ENCODE measurements around the gene CACNA1B.
"Not testable (repeated sequence)": the region's sequence is repeated elsewhere in the genome, so short reads cannot be mapped to it uniquely, and the experiment has no call there.

CACNA1B gene

DNA sequence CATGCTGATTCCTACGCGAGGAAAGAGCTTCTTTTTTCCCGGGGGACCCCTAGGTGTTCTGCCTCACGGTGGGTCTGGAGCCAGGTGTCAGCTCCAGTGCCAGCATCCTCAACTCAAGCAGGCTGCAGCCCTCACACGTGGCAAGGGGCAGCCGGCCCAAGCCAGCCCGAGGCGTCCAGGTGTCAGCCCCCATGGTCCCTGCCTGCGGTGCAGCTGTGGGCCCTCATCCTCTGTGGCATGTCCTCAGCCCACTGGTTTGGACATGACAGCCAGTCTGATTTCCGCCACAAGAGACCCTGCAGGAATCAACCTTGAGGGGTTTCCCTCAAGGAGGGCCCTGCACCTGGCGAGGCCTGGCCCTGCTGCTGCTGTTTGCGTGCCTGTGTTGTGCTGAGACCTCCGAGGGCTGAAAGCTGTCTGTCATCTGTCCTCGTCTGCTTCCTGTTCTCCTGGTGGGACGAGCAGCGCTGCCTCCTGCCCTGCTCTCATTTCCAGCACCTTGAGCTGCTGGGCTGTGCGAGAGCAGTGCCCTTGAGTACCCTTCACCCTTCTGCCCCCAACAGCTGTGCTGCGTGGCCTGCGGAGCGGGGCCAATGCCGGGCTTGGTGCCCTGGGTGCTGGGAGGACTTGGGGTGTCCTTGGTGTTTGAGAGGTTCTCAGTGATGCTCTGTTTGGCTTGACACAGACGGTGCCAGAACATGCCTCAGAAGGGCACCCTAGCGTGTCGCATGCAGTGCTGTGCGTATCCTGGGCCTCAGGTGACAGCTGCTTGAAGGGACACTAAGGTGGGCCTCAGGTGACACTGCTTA lies 137.6 kb downstream of the CACNA1B start:
- no peak for DNase-seq (ENCODE audit: low spot score)

DNA sequence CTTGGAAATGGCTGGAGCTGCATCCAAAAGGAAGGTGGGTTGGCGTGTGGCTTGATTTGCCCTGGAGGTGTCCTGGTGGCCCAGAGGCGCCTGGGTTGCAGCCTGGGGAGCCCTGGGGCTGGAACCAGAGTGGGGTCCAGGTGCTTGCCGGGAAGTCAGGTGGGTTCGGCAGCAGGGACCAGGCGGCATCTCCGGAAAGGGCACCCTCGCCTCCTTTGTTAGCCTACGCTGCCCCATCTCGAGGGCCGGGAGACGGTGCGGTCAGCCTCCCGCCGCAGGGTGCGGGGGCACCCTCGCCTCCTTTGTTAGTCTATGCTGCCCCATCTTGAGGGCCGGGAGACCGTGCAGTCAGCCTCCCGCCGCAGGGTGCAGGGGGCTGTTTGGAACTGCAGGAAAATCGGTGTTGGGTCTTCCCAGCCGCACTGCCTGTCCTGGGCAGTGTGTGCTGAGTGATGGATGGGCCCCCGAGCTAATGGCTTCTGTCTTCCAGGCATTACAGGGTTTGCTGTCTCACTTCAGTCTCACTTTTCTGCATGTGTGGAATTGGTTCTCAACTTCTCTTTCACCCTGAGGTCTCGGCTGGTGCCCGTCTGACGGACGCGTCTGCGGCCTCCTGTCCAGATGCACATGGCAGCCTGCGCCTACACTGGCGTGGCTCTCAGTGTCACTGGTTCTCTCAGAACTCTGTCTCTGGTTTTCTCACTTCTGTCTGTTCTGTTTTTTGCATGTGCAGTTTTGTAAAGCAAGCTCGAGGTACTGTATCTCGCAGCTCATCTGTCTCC lies 139.0 kb downstream of the CACNA1B start:
- DNase-seq (ENCODE audit: low spot score) = no peak

DNA sequence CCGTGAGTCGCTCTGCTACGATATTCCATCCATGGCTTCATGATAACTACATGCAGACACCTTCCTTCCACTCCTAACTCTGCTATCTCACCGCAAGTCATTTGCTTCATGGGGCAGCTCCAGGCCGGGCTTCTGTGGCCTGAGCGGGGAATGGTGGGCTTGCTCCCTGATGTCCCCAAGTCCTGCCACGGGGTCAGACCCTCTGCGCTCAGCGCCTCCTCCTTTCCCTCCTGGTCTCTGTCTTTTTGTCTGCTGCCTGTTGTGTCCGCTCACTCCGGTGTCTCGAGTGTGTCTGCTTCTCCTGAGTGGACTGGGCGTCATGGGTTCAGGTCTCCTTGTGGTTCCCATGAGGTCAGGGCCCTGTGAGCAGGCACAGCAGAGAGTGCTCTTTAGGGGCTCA lies 139.6 kb downstream of the CACNA1B start:
- DNase-seq (ENCODE audit: low spot score) = no peak

DNA sequence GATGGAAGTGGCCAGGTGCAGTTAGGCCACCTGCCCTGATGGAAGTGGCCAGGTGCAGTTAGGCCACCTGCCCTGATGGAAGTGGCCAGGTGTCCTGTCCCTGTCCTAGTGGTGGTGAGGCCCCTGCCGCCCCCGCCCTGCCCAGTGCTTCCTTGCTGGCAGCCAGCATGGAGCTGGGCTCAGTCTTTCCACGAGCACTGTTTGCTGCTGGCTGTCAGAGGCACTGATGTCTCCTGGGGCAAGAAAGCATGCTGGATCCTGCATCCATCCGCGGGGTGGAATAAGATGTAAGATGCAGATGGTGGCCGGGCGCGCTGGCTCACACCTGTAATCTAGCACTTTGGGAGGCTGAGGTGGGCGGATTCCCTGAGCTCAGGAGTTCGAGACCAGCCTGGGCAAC lies 141.9 kb downstream of the CACNA1B start:
- DNase-seq (ENCODE audit: low spot score) = not testable (repeated sequence)

DNA sequence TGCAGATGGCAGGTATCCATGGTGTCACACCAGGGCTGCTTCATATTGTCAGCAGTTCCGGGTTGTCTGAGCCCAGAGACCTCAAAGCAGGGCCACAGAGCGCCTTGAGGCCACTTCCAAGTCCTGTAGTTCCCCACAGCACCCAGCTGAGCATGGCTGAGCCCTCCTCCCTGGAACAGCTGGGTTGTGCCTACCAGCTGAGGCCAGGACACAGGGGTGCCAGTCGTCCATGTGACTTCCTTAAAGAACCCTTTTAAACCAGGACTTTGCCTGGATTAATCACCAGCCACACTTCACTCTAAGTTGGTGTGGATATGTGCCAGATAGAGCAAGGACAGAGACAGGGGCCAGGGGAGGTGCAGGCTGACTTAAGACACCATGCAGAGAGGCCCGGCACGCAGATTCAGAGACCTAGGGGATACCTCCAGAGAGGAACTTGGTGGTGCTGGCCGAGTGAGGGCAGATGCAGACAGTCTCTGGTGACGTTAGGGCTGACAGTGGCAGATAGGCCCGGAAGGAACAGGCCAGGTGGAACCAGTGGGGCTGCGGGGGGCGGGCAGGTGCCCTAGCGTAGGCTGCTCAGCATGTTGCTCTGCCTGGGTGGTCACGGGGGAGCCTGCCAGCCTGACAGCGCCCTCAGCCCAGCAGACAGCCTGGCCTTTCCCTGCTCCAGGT lies 142.7 kb downstream of the CACNA1B start:
- DNase-seq (ENCODE audit: low spot score) = no peak

DNA sequence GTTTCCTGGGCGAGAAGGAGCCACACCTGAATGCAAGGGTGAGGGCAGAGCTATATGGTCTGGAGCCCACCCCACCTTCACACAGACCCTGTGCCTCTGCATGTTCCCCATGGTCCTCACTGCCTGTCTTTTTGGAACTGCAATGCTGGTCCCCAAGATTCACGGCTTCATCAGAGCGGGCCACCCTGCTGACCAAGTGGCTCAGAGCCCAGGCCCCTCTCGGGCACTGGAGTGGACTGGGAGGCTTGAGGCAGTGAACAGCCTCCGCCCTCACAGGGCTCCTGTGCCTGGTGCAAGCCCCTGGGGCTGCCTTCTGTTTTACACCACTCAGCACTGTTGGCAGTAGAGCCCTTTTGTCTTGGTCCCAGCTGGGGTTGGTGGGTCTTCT lies 143.2 kb downstream of the CACNA1B start:
- DNase-seq (ENCODE audit: low spot score) = no peak

DNA sequence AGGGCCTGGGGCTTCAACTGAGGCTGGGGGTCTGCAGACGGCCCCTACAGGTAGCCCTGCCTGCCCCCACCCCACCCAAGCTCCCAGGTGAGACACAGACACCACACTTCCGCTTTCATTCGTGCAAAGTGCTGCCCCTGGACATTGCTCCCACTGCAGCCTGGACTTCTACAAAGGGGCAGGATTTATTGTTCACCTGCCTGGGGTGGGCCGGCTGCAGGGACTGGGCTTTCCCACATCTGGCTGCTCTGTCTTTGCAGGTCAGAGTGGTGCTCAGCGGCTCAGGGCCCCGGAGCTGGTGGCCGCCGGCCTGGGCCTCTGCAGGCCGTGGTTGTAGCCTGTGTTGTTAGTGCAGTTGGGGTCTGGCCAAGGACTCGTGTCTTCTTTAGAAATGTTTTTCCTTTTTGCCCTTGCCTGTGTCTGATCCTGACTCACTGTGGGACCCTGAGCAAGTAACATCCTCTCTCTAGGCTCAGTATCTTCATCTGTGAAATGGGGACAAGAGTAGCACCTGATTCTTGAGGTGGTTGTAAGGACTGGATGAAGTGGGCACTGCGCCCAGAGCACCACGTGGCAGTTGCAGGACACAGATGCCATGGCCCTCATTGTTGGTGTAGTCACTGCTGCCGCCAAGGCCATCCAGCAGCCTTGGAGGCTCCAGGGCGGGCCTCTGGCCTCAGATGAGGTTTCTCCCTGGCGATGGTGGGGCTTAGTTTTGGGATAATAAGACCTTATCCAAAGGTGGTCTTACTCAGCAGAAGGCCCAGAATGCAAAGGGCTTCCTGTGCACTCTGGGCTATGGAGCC lies 143.9 kb downstream of the CACNA1B start:
- DNase-seq (ENCODE audit: low spot score) = no peak

DNA sequence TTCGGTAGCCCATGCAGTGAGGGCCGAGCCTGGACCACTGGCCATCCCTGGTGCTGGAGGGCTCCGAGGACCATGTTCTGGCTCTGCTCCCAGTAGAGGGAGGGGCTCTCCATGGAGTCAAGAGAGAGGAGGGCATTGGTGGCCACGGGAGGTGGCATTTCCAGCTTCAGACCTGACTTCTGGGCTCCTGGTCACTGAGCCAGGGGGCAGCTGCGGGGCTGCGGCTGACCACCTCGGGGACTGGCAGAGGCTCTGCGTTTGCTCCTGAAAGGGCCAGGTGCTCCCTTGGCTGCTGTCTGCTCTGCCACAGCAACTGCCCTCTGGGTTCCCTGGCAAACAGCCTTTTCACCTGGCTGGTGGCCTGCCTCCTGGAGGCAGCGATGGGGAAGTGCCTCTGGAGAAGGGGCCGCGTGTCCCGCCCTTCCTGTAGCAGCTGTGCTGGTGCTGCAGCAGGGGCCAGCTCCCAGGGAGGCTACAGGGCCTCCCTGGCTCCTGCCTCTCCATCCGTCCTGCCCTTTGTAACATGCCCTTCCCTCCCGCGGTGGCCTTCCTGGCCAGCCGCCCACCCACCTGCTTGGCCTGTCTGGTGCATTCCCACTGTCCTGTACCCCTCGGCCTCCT lies 144.6 kb downstream of the CACNA1B start:
- no peak for DNase-seq (ENCODE audit: low spot score)

DNA sequence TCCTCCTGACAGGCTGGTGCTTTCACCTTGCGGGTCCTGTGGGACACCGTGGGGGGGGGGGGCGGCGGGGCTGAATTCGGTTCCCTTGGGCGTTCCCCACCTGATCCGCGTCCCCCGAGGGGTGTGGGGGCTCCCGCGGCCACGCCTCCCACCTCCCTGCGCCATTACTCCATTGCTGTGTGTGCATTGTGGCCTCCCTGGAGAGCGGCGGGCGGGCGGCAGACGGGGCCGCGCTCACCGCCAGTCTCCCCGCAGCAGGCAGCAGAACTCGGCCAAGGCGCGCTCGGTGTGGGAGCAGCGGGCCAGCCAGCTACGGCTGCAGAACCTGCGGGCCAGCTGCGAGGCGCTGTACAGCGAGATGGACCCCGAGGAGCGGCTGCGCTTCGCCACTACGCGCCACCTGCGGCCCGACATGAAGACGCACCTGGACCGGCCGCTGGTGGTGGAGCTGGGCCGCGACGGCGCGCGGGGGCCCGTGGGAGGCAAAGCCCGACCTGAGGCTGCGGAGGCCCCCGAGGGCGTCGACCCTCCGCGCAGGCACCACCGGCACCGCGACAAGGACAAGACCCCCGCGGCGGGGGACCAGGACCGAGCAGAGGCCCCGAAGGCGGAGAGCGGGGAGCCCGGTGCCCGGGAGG lies 145.3 kb downstream of the CACNA1B start:
- no peak for DNase-seq (ENCODE audit: low spot score)

DNA sequence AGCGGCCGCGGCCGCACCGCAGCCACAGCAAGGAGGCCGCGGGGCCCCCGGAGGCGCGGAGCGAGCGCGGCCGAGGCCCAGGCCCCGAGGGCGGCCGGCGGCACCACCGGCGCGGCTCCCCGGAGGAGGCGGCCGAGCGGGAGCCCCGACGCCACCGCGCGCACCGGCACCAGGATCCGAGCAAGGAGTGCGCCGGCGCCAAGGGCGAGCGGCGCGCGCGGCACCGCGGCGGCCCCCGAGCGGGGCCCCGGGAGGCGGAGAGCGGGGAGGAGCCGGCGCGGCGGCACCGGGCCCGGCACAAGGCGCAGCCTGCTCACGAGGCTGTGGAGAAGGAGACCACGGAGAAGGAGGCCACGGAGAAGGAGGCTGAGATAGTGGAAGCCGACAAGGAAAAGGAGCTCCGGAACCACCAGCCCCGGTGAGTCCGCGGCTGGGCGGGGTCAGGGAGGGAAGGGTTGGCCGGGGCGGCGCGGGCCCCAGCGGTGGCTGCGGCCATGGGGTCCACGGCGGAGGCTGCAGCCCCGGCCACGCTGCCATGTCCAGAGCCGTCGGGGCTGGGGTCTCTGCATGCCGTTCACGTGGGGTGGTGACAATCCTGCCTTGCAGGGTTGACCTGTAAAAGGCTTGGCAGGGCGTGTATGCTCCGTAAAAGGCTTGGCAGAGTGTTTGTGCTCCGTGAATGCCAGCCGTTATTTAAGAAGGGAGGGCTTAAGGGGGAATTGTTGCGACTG lies 146.0 kb downstream of the CACNA1B start:
- peak; percentile 17 for DNase-seq (ENCODE audit: low spot score)

DNA sequence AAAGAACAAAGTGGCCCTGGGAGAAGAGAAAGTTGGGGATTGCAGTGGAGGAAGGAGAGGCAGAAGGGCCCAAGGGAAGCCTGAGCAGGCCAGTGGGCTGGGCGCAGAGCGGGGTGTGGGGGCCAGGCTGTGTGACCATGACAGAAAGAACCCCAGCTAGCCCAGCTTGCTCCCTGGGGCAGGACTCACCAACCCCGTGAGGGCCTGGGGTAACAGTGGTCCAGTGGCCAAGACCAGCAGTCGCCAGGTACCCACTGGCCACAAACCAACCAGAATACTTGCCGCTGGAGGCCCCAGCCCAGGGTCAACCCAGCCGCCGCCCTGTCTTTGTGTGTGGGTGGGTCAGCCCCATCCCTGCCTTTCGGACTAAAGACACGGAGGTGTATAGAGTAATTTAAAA lies 146.5 kb downstream of the CACNA1B start:
- DNase-seq (ENCODE audit: low spot score) = no peak

DNA sequence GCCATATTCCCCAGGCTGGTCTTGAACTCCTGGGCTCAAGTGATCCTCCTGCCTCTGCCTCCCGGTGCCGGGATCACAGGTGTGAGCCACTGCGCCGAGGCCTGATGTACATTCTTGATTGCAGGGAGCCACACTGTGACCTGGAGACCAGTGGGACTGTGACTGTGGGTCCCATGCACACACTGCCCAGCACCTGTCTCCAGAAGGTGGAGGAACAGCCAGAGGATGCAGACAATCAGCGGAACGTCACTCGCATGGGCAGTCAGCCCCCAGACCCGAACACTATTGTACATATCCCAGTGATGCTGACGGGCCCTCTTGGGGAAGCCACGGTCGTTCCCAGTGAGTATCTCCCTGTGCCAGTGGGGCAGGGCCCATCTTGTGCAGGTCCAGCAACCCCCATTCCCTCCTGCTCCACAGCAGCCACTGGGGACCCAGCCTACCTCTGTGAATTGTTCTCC lies 147.3 kb downstream of the CACNA1B start:
- DNase-seq (ENCODE audit: low spot score) = no peak

DNA sequence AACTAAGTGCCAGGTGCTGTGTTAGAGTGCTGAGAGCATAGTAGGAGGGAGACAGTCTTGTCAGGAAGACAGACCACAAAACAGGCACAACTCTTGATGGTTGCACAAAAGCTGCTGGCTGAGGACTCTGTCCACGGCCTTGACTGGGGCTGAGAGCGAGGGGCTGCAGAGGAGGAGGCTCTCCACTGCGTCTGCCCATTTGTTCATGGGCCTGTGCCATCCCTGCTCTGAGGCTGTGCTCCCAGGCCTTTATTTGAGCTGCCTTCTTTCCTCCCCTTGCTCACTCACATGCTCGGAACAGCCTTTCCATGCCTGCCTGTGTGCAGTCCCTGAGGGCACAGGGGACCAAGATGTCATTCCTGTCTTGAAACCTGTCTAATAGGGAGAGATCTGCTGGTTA lies 147.8 kb downstream of the CACNA1B start:
- no peak for DNase-seq (ENCODE audit: low spot score)

DNA sequence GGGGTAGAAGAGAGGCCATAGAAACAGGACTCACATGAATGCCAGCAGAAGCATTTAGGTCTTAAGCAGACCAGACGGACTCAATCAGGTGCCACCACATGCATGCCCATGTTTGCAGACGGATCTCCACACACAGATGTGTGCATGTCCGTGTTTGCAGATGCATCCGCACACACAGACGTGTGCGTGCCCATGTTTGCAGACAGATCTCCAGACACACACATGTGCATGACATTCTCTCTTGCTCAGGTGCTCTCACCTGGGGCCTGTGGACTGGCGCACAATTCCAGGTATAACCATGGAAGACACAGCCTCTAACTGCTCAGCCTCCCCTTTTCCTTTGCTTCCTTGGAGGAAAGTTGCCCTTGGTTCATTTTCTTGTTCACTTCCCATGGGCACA lies 148.3 kb downstream of the CACNA1B start:
- no peak for DNase-seq (ENCODE audit: low spot score)

DNA sequence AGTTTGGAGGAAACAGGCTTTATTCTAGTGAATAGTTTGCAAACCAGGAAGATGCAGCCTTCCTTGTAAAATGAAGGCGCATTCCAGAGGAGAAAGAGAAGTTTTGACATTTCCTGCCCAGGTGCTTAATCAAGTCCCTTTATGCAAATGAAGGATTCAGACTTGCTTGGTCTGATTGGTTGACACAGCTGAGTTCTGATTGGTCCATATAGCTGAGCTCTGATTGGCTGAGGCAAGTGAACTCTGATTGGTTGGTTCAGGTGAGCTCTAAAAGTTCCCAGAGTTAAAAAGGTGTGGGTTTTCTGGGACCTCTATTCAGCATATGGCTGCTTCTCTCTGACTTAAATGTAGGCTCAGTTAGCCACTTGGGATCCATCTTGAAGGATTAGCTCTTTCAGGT lies 151.0 kb downstream of the CACNA1B start:
- no peak for DNase-seq (ENCODE audit: low spot score)

DNA sequence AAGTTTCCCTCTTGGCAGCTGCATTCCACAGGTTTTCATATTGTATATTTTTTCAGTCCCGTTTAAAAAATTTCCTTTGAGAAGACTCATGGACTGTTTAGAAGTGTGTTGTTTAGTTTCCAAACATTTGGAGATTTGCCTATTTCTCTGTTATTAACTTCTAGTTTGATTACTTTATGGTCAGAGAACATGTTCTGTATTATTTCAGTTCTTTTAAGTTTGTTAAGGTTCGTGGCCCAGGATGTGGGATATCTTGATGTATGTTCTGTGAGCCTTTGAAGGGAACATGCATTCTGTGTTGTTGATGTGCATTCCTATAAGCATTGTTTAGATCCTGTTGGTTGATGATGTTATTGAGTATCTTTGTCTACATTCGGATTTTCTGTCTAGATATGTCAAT lies 153.6 kb downstream of the CACNA1B start:
- DNase-seq (ENCODE audit: low spot score) = no peak

DNA sequence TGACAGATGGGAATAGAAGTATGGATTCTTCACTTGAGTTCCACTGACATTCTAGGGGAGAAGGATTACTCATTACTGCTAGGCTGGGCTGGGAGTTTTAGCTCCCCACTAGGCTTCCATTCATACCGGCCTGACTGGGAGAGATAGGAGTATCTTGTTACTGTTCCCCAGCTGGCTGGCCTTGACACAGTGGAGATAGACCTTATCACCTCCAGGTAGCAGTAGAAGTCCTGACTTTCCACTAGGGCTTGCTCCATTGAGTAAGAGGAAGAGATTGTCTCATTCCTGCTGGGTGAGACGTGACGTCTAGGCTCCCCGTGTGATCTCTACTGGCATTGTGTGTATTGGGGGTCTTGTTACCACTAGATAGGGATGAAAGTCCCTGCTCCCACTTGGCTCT lies 156.4 kb downstream of the CACNA1B start:
- DNase-seq (ENCODE audit: low spot score) = no peak

DNA sequence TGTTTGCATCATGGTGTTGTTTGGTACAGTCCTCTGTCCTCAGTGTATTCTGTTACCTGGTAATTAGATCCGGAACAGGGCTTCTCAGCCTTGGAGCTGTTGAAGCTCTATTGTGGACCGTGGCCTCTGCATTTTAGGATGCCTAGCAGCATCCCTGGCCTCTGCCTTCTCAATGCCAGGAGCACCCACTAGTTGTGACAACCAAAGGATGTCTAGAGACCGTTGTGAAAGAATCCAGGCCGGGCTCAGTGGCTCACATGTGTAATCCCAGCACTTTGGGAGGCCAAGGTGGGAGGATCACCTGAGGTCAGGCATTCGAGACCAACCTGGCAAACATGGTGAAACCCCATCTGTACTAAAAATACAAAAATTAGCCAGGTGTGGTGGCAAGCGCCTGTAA lies 159.6 kb downstream of the CACNA1B start:
- no peak for DNase-seq (ENCODE audit: low spot score)

DNA sequence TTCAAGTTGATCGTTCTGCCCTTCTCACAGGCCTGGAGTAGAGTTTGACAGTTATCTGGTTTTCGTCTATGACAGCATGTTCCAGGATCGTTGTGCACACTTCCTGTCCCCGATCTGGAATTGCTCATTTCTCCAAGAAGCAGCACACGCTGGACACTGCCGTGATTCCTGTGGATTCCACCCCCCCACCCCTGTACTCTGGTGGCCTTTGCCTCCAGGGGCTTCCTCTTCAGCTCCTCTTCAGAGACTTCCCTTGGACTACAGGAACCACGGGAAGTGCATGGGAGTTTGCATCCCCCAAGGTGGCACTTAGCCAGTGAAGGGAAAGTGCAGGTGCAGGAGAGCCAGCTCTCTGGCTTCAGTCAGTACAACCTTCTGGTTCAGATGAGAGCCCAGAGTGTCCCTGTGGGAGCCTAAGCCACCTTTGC lies 160.7 kb downstream of the CACNA1B start:
- no peak for DNase-seq (ENCODE audit: low spot score)
